ENCODE measurements around the gene INTS11.

Gene INTS11

GRCh38 chr1:1343811-1344421, 19.5 kb upstream of the INTS11 start:
- DNase-seq, result no peak

- no peak for DNase-seq
Observed at GRCh38 chr1:1342584-1343115, 18.2 kb upstream of the INTS11 start.

- no peak for DNase-seq
Observed at GRCh38 chr1:1342061-1342562, 17.7 kb upstream of the INTS11 start.

- DNase-seq, result no peak
Observed at GRCh38 chr1:1341549-1342021, 17.1 kb upstream of the INTS11 start.

GRCh38 chr1:1340791-1341548, 16.5 kb upstream of the INTS11 start:
- no peak for DNase-seq

GRCh38 chr1:1340185-1340584, 15.7 kb upstream of the INTS11 start:
- DNase-seq, result no peak

GRCh38 chr1:1338278-1338677, 13.8 kb upstream of the INTS11 start:
- no peak for DNase-seq

GRCh38 chr1:1337793-1338147, 13.3 kb upstream of the INTS11 start:
- DNase-seq, result no peak

- DNase-seq, result no peak
Observed at GRCh38 chr1:1336931-1337792, 12.7 kb upstream of the INTS11 start.

- no peak for DNase-seq
Observed at GRCh38 chr1:1336446-1336845, 12.0 kb upstream of the INTS11 start.

GRCh38 chr1:1335792-1336248, 11.4 kb upstream of the INTS11 start:
- no peak for DNase-seq

GRCh38 chr1:1335283-1335682, 10.8 kb upstream of the INTS11 start:
- DNase-seq, result no peak

- DNase-seq, result no peak
Observed at GRCh38 chr1:1334835-1335234, 10.4 kb upstream of the INTS11 start.

- DNase-seq, result no peak
Observed at GRCh38 chr1:1333551-1334241, 9.2 kb upstream of the INTS11 start.

GRCh38 chr1:1332774-1333480, 8.5 kb upstream of the INTS11 start:
- DNase-seq, result no peak

GRCh38 chr1:1332031-1332755, 7.7 kb upstream of the INTS11 start:
- no peak for DNase-seq

- no peak for DNase-seq
Observed at GRCh38 chr1:1331068-1331965, 6.9 kb upstream of the INTS11 start, which contains the start of gene TAS1R3. Gene TAS1R3, plus strand, starts transcription at chr1:1331280. Its CDS starts 66 bp downstream, at chr1:1331346.

- no peak for DNase-seq
Observed at GRCh38 chr1:1330366-1331067, 6.1 kb upstream of the INTS11 start.

Measured in right hindlimb (tissue), 1 donor.